Smooth muscle cell (in vitro differentiated cells): Measurements from ENCODE around the gene GGA2. TPM values are rescaled to one million over a fixed set of nuclear protein-coding genes. Genes with fewer than 3 reads are reported as not detected.

Source experiments
- DNase-seq: peaks from one replicate; lab custom pipeline; 2025; ENCODE audit not compliant: unreplicated experiment; lab: John Stamatoyannopoulos, UW
- H2AFZ ChIP-seq: fragments of 200-600 bp; sonication (generic); 2 replicates; pipeline ENCODE4 v1.6.0; 2016; ENCODE audit warnings: antibody characterized with exemption, low read depth, mild to moderate bottlenecking
- H3F3A ChIP-seq: fragments of 200-600 bp; sonication (generic); 2 replicates; pipeline ENCODE4 v1.6.0; 2017; ENCODE audit warnings: antibody characterized with exemption, low read depth
- H3K27ac ChIP-seq: fragments of 200-600 bp; sonication (generic); 2 replicates; pipeline ENCODE4 v1.5.1; 2016; ENCODE audit warnings: low read depth, mild to moderate bottlenecking
- H3K27me3 ChIP-seq: fragments of 200-600 bp; sonication (generic); 2 replicates; pipeline ENCODE4 v1.6.1; 2016; ENCODE audit warnings: low read depth, mild to moderate bottlenecking
- H3K36me3 ChIP-seq: fragments of 200-600 bp; sonication (generic); 2 replicates; pipeline ENCODE4 v1.5.1; 2016; ENCODE audit warnings: low read depth
- H3K4me1 ChIP-seq: fragments of 200-600 bp; sonication (generic); 2 replicates; pipeline ENCODE4 v1.5.1; 2016; ENCODE audit warnings: low read depth
- H3K4me2 ChIP-seq: fragments of 200-600 bp; sonication (generic); 2 replicates; pipeline ENCODE4 v1.6.0; 2016; ENCODE audit warnings: mild to moderate bottlenecking
- H3K4me3 ChIP-seq: fragments of 200-600 bp; sonication (generic); 2 replicates; pipeline ENCODE4 v1.5.1; 2016; ENCODE audit warnings: mild to moderate bottlenecking
- H3K79me2 ChIP-seq: fragments of 200-600 bp; sonication (generic); 2 replicates; pipeline ENCODE4 v1.6.0; 2016; ENCODE audit warnings: low read depth, mild to moderate bottlenecking
- H3K9ac ChIP-seq: fragments of 200-600 bp; sonication (generic); 2 replicates; pipeline ENCODE4 v1.6.0; 2016; ENCODE audit warnings: low read depth
- H3K9me3 ChIP-seq: fragments of 200-600 bp; sonication (generic); replicated peaks from 2 replicates; pipeline ENCODE4 v1.5.1; 2016; ENCODE audit warnings: low read depth
- H4K20me1 ChIP-seq: fragments of 200-600 bp; sonication (generic); 2 replicates; pipeline ENCODE4 v1.6.0; 2016; ENCODE audit warnings: low read depth
- CTCF ChIP-seq: fragments of 200-600 bp; sonication (generic); IDR thresholded peaks from 2 replicates; pipeline ENCODE4 v1.5.1; 2017; ENCODE audit warnings: borderline replicate concordance, mild to moderate bottlenecking, antibody characterized with exemption; ENCODE audit not compliant: insufficient read depth, poor library complexity, severe bottlenecking
- whole genome bisulfite sequencing: methylation state at CpG from one replicate; pipeline ENCODE4 v1.1.7; 2016; ENCODE audit warnings: low lambda C conversion rate; 5-methylcytosine and 5-hydroxymethylcytosine counted together
- polyA plus RNA-seq: library from polyadenylated mRNA; unstranded; fragments of >200 nt; fragmentation: Nextera tagmentation; extraction: Ambion mirVana; gene quantifications from 2 replicates; pipeline ENCODE4 v1.2.1, GENCODE V29; 2016
- total RNA-seq: library from RNA; depleted of rRNA; stranded (reverse); fragments of >200 nt; gene quantifications from 2 replicates; pipeline ENCODE4 v1.2.3, GENCODE V29; 2014

Gene GGA2
- total and polyA plus RNA-seq, 2 experiments from 2014 or later: 32.2 to 42.5 TPM

GRCh38 chr16:23520500-23520899, 10.2 kb upstream of the GGA2 start:
- no peak for TF ChIP-seq CTCF
- no peaks in the 10 kb centered on the region for H3F3A ChIP-seq
- no peaks in the 10 kb centered on the region for H3K4me1 ChIP-seq
- H4K20me1 ChIP-seq: no peaks in the 10 kb centered on the region
- no peaks in the 10 kb centered on the region for H3K9me3 ChIP-seq
- no peak for DNase-seq
- H3K27me3 ChIP-seq: no peaks in the 10 kb centered on the region
- no peak overlapping the region for H2AFZ ChIP-seq
- H3K79me2 ChIP-seq: no peaks in the 10 kb centered on the region
- no peak overlapping the region for H3K27ac ChIP-seq
- no peak overlapping the region for H3K4me2 ChIP-seq
- no peaks in the 10 kb centered on the region for H3K36me3 ChIP-seq
- no peak overlapping the region for H3K9ac ChIP-seq
- WGBS: 87% methylated on average over 4 of the region's 4 CpGs
- H3K4me3 ChIP-seq: no peak overlapping the region

- no peak for TF ChIP-seq CTCF
- Histone ChIP-seq H3K79me2 (no peaks in the 10 kb centered on the region), H3K4me3 (no peak overlapping the region), H3F3A (no peaks in the 10 kb centered on the region), H3K4me2 (no peak overlapping the region), H3K9ac (no peak overlapping the region), H3K36me3 (no peaks in the 10 kb centered on the region), H3K4me1 (no peaks in the 10 kb centered on the region), H3K27me3 (no peaks in the 10 kb centered on the region), H4K20me1 (no peaks in the 10 kb centered on the region), H3K9me3 (no peaks in the 10 kb centered on the region), H3K27ac (no peak overlapping the region), H2AFZ (no peak overlapping the region)
- no peak for DNase-seq
- WGBS: 98% methylated on average over 5 of the region's 5 CpGs
Measured at GRCh38 chr16:23519282-23519681, 9.0 kb upstream of the GGA2 start.

- DNase-seq: no peak
Measured at GRCh38 chr16:23518435-23518891, 8.2 kb upstream of the GGA2 start.

More at GRCh38 chr16:23518435-23518891, 8.2 kb upstream of the GGA2 start:
- H3K27ac ChIP-seq: no peak overlapping the region
- no peak overlapping the region for H2AFZ ChIP-seq
- no peak overlapping the region for H3K9ac ChIP-seq
- H3K4me2 ChIP-seq: no peak overlapping the region
- no peaks in the 10 kb centered on the region for H3K36me3 ChIP-seq
- no peaks in the 10 kb centered on the region for H3K27me3 ChIP-seq
- H3F3A ChIP-seq: no peaks in the 10 kb centered on the region
- no peak for TF ChIP-seq CTCF
- WGBS: 95% methylated on average over 3 of the region's 3 CpGs
- H3K4me1 ChIP-seq: no peaks in the 10 kb centered on the region
- no peaks in the 10 kb centered on the region for H4K20me1 ChIP-seq
- no peak overlapping the region for H3K4me3 ChIP-seq
- no peaks in the 10 kb centered on the region for H3K79me2 ChIP-seq
- H3K9me3 ChIP-seq: no peaks in the 10 kb centered on the region
